GM15510 (cell line): Measurements from ENCODE around the gene DDX19B.
A peak's percentile ranks its signal among the peaks of the same experiment; 100 is the strongest.

Source experiments
- POLR2A ChIP-seq: IDR thresholded peaks from 3 replicates; pipeline ENCODE4 v1.6.1; 2011; ENCODE audit warnings: borderline replicate concordance; ENCODE audit not compliant: insufficient read length; ENCODE audit errors: extremely low read depth

DDX19B gene

DNA sequence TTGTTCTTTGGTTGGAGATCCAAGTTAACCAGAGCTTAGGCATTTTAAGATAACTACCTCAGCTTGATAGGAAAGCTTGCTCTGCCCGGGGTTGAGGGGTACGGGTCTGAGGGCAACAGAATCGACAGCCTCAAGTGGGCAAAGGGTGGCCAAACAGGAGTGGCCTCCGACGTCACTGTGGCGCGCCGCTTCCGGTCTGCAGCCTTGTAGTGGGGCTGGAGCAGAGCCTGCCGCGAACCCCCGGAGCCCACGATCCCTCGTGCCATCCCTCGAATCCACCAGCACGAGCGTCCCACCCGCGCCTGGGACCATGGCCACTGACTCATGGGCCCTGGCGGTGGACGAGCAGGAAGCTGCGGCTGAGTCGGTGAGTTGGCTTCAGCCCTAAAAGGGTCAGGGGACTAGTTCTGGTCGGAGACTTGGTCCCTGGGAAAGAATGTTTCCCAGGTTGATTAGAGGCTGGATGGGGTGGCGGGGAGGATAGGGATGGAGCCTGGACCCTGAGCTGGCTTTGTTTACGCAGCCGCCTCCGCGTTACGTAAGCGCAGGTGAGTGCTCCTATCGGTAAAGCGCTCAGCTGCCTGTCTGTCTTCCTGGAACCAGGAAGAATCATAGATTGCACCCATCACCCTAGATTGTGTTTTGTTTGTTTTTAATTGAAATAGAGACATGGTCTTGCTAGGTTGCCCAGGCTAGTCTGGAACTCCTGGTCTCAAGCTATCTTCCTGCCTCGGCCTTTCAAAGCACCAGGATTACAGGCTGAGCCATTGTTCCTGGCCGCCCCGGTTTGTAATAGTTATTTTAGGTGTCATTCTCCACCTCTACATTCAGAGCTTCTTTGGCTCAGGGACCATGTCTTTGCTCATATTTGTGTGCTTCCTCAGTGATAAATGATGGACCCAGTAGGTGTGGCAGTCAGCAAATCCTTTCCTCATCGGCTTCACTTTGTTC is at the start of gene DDX19B:
Gene DDX19B, plus strand, starts transcription at position 199 of the 951 bp plus-strand sequence. Its CDS starts 112 bp downstream, at position 311.
- peak; percentile 91 for TF ChIP-seq POLR2A

DNA sequence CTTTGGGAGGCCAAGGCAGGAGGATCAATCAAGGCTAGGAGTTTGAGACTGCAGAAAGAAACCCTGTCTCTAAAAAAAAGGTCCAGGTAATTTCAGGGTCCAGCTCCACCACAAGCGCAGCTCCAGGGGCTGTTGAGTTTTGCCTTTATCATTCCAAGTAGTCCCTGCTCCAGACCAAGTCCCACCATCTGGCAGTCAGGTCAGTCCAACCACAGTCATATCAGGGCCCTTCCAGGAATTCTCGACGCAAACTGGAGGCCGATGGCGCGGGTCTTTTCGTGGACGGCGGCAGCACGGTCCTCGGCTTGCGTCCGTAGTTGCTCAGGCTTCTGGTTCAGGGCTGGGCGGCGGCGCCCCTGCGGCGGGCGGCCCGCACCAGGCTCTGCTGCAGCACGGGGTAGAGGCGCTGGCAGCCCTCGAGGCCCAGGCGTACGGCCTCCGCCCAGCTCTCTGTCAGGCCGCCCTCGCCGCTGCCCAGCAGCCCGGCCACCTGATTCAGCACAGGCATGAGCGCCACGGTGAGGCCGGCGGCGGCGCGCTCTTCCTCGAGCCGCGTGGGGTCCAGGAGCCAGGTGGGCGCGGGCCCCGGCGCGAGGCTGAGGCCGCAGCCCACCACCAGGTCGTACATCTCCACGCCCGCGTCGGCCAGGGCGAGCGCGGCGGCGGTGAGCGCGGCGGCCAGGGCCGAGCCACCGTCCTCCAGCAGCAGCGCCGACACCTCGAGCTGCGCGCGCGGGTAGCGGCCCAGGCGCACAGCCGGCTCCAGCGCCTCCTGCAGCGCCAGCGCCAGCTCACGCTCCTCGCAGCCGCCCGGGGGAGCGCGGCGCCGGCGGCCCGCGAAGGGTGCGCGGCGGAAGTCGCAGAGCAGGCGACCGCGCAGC is 48.0 kb upstream of the DDX19B start:
- no peak for TF ChIP-seq POLR2A

DNA sequence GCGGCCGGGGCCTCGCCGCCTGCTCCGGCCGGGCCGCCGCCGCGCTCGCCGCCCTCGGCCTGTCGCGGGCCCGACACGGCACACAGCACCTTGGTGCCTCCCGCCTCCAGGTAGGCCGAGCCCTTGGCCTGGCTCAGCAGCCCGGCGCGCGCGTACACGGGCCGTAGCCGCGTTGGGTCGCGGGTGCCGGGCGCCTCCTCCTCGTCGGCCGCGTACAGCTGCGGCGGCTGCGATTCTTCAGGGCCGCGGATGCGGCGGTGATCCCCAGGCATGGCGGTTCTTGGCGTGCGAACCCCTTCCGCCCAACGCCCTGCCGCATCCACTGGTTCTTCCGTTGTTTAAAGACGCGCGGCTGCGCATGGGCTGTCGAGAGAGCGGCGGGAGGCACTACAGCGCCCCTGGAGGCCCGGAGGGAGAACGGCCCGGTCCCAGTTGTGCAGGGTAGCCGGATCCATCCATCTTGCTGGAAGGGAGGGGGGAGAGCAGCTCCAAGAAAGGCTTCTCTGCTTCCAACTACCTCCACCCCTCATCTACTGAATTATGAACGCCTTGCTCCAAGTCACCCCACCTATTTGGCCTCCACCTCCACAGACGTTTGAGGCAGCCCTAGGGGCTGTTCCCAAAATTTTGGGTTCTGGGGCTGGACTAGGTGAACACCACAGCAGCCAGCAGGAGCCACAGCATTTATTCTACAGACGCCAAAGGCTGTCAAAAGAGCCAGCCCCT is 47.2 kb upstream of the DDX19B start, which contains the start of gene EXOSC6:
Gene EXOSC6, minus strand, starts transcription at position 312 of the 726 bp plus-strand sequence. Its CDS starts 40 bp downstream, at position 272.
- TF ChIP-seq POLR2A, result peak; percentile 92

DNA sequence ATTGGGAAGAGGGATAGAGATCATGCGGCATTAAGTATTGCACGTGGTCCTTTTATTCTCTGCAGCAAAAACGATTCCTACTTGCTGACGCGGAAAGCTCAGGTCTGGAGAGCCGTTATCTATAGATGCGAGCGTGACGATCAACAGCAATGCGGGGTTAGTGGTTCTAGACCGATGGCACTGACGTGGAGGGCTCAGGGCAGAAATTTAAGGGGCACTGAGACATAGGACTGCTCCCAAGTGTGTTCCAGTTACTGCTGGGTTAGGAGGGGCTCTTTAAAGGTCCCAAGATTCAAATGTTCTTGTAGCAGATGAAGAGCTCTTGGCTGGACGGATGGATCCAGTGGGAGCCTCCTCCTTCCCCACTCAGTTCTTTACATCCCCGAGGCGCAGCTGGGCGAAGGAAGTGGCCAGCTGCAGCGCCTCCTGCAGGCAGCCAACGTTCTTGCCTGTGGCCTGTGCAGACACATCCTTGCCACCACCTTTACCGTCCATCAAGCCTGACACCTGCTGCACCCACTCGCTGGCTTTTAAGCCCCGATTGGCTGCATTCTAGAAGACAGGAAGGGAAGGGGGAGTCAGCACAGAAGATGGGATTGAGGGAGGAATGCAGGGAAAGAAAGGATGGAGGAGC is 46.5 kb upstream of the DDX19B start:
- no peak for TF ChIP-seq POLR2A

DNA sequence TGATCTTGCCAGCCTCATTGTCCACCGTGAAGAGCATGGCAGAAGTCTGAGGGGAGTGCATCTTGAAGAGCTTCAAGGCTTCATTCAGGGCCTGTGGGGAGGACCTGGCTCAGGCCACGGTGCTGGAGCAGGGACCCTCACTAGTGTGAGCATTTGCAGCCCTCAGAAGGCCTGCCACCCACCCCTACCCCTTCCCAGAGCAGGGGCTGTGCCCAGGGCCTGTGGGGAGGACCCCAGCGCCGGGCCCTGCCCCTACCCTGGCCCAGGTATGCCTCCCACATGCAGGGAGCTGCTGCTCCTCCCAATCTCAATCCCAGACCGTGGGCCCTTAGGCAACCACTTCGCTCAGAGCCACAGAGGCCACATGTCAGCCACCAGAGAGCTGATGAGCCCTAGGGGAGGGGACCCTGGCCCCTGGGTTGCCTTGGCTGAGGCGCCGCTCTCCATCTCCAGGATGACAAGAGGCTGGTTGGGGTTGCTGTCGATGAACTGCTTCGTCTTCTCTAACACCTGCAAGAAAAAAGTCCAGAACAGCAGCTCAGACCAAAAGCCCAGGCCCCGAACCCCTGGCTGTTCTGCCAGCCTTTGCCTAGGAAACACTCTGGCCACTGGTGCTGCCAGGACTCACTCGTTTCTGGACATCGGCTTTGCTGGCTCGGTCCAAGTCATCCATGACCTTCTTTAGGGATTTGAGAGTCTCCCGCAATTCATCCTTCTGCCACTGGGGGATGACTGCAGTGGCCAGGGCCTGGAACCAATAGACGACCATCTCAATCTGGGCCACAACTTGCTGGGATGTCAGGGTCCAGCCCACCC is 45.5 kb upstream of the DDX19B start:
- peak; percentile 15 for TF ChIP-seq POLR2A

DNA sequence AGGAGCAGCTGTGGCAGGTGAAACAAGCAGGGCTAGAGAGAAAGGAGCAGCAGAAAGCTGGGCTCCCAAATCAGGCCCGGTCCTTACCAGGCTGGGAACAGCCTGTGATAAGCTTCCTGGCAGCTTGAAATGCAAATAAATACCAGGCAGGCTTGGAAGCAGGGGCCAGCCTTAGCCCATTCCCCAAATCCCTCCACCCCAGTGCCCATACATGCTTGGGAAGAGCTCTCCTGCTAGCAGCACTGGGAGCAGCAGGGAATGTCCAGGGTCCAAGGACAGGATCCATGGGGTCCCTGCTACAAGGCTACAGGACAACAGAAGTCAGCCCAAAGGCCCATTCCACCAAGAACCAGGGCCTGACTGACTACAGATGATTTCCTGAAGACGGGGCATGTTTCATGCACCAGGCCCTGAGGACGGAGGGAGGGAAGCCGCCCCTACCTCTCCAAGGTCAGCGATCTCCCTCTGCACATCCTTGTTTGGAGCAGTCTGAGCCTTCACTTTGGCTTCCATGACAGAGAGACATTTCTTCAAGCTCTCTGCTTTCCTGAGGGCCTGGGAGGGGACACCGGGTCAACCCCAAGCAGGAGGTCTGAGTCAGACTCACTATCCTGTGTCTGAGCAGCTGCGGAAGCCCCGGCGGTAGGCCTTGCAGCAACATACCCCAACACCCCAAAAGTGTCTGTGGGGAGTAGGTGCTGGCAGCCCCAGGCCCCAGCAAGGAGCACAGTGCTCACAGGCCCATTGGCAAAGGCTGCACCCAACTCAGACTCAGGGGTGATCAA is 44.6 kb upstream of the DDX19B start:
- no peak for TF ChIP-seq POLR2A

DNA sequence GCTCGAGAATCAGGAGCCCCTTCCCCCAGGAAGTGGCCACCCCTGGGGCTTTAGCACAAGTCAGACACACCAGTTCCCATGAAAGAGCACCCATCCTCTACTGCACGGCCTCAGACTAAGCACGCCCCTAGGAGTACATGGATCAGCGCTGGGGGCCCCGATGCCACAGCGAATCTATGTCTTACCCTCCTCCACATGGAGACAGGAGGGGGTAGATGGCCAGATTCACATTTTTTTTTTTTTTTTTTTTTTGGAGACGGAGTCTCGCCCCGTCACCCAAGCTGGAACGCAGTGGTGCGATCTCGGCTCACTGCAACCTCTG is 44.1 kb upstream of the DDX19B start:
- no peak for TF ChIP-seq POLR2A

DNA sequence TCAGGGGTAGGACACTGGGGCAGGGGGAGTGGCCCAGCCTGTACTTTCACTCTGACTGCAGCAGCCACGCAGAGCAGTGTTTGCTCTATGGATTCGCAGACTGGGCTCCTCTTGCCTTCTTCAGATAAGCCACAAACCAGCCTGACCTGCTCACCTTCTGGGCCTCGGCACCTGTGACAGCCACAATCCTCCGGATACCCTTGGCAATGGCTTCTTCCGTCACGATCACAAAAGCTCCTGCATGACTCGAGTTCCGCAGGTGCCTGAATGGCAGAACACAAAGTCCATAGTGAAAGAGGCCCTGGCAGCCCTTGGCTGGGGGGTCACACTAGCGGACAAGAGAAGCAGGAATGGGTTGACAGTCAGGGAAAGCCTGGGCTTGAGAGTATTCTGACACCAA is 43.4 kb upstream of the DDX19B start:
- TF ChIP-seq POLR2A, result no peak

DNA sequence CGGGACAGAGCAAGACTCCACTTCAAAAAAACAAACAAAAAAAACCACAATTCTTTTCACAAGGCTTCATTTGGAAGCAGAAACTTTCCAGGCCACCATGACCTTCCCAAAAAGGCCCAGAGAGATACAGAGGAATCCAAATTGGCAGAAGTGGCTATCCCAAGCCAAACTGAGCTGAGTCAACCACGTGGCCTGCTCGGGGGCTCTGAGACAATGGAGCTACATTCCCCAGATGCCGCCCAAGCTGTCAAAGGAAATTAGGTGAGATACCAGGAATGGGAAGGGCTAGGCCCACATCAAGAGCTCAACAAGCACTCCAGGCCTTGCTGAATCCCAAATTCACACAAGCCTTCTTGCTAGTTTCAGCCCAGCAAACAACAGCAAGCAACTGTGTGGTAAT is 41.6 kb upstream of the DDX19B start:
- no peak for TF ChIP-seq POLR2A

DNA sequence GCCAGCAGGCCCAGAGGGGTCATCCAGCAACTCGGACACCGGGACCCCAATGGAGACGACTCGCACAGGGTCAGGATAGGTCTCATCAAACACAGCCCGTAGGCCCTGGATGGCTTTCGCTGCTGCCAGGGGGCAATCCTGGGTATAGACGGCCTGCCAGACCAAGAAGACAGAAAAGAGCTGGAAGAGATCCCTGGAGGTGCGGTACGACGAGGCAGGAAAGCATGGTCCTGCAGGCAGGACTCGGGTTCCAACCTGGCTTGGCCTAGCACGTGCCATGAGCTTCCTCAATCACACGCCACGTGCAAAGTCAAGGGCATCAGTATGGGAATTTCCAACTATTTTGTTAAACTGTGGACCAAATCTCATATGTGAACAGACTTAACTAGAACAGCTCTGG is 40.9 kb upstream of the DDX19B start:
- no peak for TF ChIP-seq POLR2A

DNA sequence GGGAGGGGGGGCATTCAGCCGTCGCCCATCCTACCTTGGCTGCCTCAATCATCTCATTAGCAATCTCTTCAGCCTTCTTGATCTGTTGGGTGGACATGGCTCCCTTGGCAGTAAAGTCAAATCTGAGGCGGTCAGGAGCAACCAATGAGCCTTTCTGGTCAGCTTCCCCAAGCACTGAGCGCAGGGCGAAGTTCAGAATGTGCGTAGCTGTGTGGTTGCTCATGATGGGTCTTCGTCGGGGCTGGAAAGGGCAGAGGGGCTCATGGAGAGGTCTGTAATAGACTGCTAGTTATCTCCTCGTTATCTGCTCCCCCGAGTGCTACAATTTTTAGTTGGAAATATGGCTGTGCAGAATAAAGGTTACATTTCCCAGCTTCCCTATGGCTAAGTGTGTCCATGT is 40.0 kb upstream of the DDX19B start:
- TF ChIP-seq POLR2A, result no peak

DNA sequence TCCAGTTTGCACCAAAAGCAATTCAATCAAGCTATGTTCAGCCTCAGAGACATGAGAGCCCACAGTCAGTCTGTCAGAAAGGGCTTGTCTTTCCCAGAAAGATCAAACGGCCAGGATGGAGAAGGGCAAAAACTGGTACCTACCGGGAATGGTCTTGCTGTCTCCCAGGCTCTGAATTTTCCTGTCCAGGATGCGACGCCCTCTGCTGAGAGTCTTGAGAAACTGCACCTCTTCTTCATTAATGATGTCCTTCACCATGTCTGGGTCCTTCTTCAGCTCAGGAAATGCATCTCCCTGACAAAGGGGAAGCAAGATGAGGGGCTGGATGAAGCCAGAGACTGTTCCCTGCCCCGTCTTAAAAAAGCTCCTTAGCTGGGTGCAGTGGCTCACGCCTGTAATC is 31.5 kb upstream of the DDX19B start:
- TF ChIP-seq POLR2A, result no peak

DNA sequence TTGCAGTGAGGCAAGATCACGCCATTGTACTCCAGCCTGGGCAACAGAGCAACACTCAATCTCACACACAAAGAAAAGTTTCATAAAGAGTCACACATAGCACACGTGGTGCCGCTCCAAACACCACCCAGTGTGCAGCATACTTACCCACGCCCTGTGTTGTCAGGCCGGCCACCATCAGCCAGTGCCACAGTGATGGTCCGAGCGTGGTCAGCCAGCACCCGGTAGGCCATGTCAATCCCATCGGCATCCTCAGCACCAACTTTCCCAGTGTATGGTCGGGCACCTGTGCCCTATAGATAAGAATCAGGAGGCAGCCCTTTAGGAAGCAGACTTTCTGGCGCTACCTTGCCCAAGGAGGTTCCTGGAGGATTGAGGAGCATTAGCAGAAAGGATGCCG is 29.5 kb upstream of the DDX19B start:
- no peak for TF ChIP-seq POLR2A
